Neutrophil (primary cell): ENCODE data around the gene GPC5.

Experiments
- H3K27ac ChIP-seq: fragments of 200-600 bp; sonication (generic); 2 replicates; pipeline ENCODE4 v1.5.1; 2016; ENCODE audit warnings: mild to moderate bottlenecking, moderate library complexity
- H3K27me3 ChIP-seq: fragments of 200-600 bp; sonication (generic); 2 replicates; pipeline ENCODE4 v1.6.0; 2016; ENCODE audit warnings: mild to moderate bottlenecking
- H3K36me3 ChIP-seq: fragments of 200-600 bp; sonication (generic); 2 replicates; pipeline ENCODE4 v1.5.1; 2017
- H3K4me1 ChIP-seq, 2 experiments: fragments of 200-600 bp in 1 of 2; sonication (generic) in 1 of 2; 1 replicate in 1 of 2; 2 replicates in 1 of 2; pipeline versions ENCODE4 v1.5.1 to v1.6.1; 2013 to 2016; ENCODE audit warnings: low read depth in 1 of 2, low read length in 1 of 2, mild to moderate bottlenecking in 1 of 2, moderate library complexity in 1 of 2; ENCODE audit not compliant: control insufficient read depth in 1 of 2, insufficient read depth in 1 of 2
- H3K4me3 ChIP-seq, 2 experiments: fragments of 200-600 bp in 1 of 2; sonication (generic) in 1 of 2; 1 replicate in 1 of 2; 2 replicates in 1 of 2; pipeline ENCODE4 v1.5.1; 2013 to 2016; ENCODE audit warnings: low read depth in 1 of 2, low read length in 1 of 2, mild to moderate bottlenecking in 1 of 2, moderate library complexity in 1 of 2
- H3K9me3 ChIP-seq: fragments of 200-600 bp; sonication (generic); 2 replicates; pipeline ENCODE4 v1.5.1; 2016
- CTCF ChIP-seq: fragments of 200-600 bp; sonication (generic); IDR thresholded peaks from 2 replicates; pipeline ENCODE4 v1.5.1; 2016; ENCODE audit warnings: antibody characterized with exemption

GPC5 gene

GRCh38 chr13:91725646-91726045, 327.2 kb downstream of the GPC5 start:
- no peak for TF ChIP-seq CTCF
- Histone ChIP-seq H3K9me3 (no peaks in the 10 kb centered on the region), H3K4me3 (no peak overlapping the region), H3K27me3 (no peaks in the 10 kb centered on the region), H3K27ac (no peak overlapping the region), H3K4me1 (no peaks in the 10 kb centered on the region), H3K36me3 (no peaks in the 10 kb centered on the region)

GRCh38 chr13:91726671-91727070, 328.2 kb downstream of the GPC5 start:
- Histone ChIP-seq H3K27ac (no peak overlapping the region), H3K36me3 (no peaks in the 10 kb centered on the region), H3K4me3 (no peak overlapping the region), H3K9me3 (no peaks in the 10 kb centered on the region), H3K4me1 (no peaks in the 10 kb centered on the region), H3K27me3 (no peaks in the 10 kb centered on the region)
- TF ChIP-seq CTCF, result no peak

- Histone ChIP-seq H3K4me3 (no peak overlapping the region), H3K36me3 (no peaks in the 10 kb centered on the region), H3K27ac (no peak overlapping the region), H3K27me3 (no peaks in the 10 kb centered on the region), H3K9me3 (no peaks in the 10 kb centered on the region), H3K4me1 (no peaks in the 10 kb centered on the region)
- TF ChIP-seq CTCF, result no peak
Observed at GRCh38 chr13:91729859-91730258, 331.4 kb downstream of the GPC5 start.

GRCh38 chr13:91739751-91740150, 341.3 kb downstream of the GPC5 start:
- no peak overlapping the region for H3K27ac ChIP-seq
- H3K27me3 ChIP-seq, result no peaks in the 10 kb centered on the region
- H3K4me3 ChIP-seq, result no peak overlapping the region
- H3K9me3 ChIP-seq, result no peaks in the 10 kb centered on the region
- no peaks in the 10 kb centered on the region for H3K4me1 ChIP-seq
- no peaks in the 10 kb centered on the region for H3K36me3 ChIP-seq
- no peak for TF ChIP-seq CTCF

GRCh38 chr13:91740756-91741155, 342.3 kb downstream of the GPC5 start:
- H3K9me3 ChIP-seq, result no peaks in the 10 kb centered on the region
- H3K27ac ChIP-seq, result no peak overlapping the region
- no peak for TF ChIP-seq CTCF
- H3K27me3 ChIP-seq, result no peaks in the 10 kb centered on the region
- no peak overlapping the region for H3K4me3 ChIP-seq
- no peaks in the 10 kb centered on the region for H3K4me1 ChIP-seq
- no peaks in the 10 kb centered on the region for H3K36me3 ChIP-seq

GRCh38 chr13:91741925-91742324, 343.5 kb downstream of the GPC5 start:
- Histone ChIP-seq H3K27ac (no peak overlapping the region), H3K4me1 (no peaks in the 10 kb centered on the region), H3K27me3 (no peaks in the 10 kb centered on the region), H3K9me3 (no peaks in the 10 kb centered on the region), H3K36me3 (no peaks in the 10 kb centered on the region), H3K4me3 (no peak overlapping the region)
- no peak for TF ChIP-seq CTCF
